Stimulated activated CD8-positive, alpha-beta memory T cell treated with anti-CD3 and anti-CD28 coated beads, Interleukin-15, amount 100 ng/mL, for 1 hour (primary cell): Measurements from ENCODE around the gene HBE1.
"Not testable (repeated sequence)": the region's sequence is repeated elsewhere in the genome, so short reads cannot be mapped to it uniquely, and the experiment has no call there.

ENCODE experiments used
- DNase-seq: peaks from one replicate; pipeline ENCODE4 v3.0.0-alpha.2; 2020; ENCODE audit warnings: low read depth

Gene HBE1

GRCh38 chr11:5285703-5286340, 16.1 kb upstream of the HBE1 start:
- DNase-seq = no peak

- no peak for DNase-seq
Measured at GRCh38 chr11:5284637-5285036, 14.9 kb upstream of the HBE1 start.

GRCh38 chr11:5283882-5284281, 14.1 kb upstream of the HBE1 start:
- no peak for DNase-seq

GRCh38 chr11:5283086-5283485, 13.3 kb upstream of the HBE1 start:
- DNase-seq = no peak

GRCh38 chr11:5282628-5283027, 12.9 kb upstream of the HBE1 start:
- no peak for DNase-seq

GRCh38 chr11:5281596-5281995, 11.9 kb upstream of the HBE1 start:
- no peak for DNase-seq

GRCh38 chr11:5280582-5281102, 10.9 kb upstream of the HBE1 start:
- no peak for DNase-seq

GRCh38 chr11:5279471-5280090, 9.8 kb upstream of the HBE1 start:
- DNase-seq = no peak

- no peak for DNase-seq
Measured at GRCh38 chr11:5277807-5278382, 8.2 kb upstream of the HBE1 start.

GRCh38 chr11:5276697-5277096, 7.0 kb upstream of the HBE1 start:
- DNase-seq = no peak

GRCh38 chr11:5275369-5276110, 5.8 kb upstream of the HBE1 start:
- no peak for DNase-seq

GRCh38 chr11:5274395-5274794, 4.7 kb upstream of the HBE1 start:
- DNase-seq = no peak

GRCh38 chr11:5272395-5273017, 2.8 kb upstream of the HBE1 start:
- no peak for DNase-seq

GRCh38 chr11:5267033-5267563, 2.6 kb downstream of the HBE1 start:
- DNase-seq = no peak

- no peak for DNase-seq
Measured at GRCh38 chr11:5266609-5267008, 3.1 kb downstream of the HBE1 start.

GRCh38 chr11:5265832-5266231, 3.9 kb downstream of the HBE1 start:
- DNase-seq = no peak

- no peak for DNase-seq
Measured at GRCh38 chr11:5258543-5259262, 11.0 kb downstream of the HBE1 start.

GRCh38 chr11:5257296-5257695, 12.4 kb downstream of the HBE1 start:
- DNase-seq = no peak

GRCh38 chr11:5254646-5255413, 14.9 kb downstream of the HBE1 start, which contains the start of gene HBG2:
HBG2 (minus strand) TSS chr11:5254781; CDS start chr11:5254728, 53 bp downstream.
- DNase-seq = not testable (repeated sequence)

GRCh38 chr11:5254023-5254422, 15.7 kb downstream of the HBE1 start:
- not testable (repeated sequence) for DNase-seq
